Neural crest cell (in vitro differentiated cells): Measurements from ENCODE around the gene PEX19. TPM values are rescaled to one million over a fixed set of nuclear protein-coding genes. Genes with fewer than 3 reads are reported as not detected.
A peak's percentile ranks its signal among the peaks of the same experiment; 100 is the strongest.
"Not testable (repeated sequence)": the region's sequence is repeated elsewhere in the genome, so short reads cannot be mapped to it uniquely, and the experiment has no call there.

Source experiments
- DNase-seq: peaks from one replicate; pipeline ENCODE4 v3.0.0; 2021; ENCODE audit warnings: low read depth, mixed read lengths, low spot score
- H3K27ac Mint-ChIP-seq: one replicate; pipeline ENCODE4 v1.8.0; 2021; ENCODE audit warnings: mild to moderate bottlenecking, mixed read lengths; ENCODE audit not compliant: unreplicated experiment
- H3K27me3 Mint-ChIP-seq: 2 replicates; pipeline ENCODE4 v1.8.0; 2021; ENCODE audit warnings: low read depth, mild to moderate bottlenecking, mixed read lengths
- H3K36me3 Mint-ChIP-seq: 2 replicates; pipeline ENCODE4 v1.8.0; 2021; ENCODE audit warnings: low read depth, mild to moderate bottlenecking, mixed read lengths
- H3K4me1 Mint-ChIP-seq: 2 replicates; pipeline ENCODE4 v1.8.0; 2021; ENCODE audit warnings: mixed read lengths
- H3K4me3 Mint-ChIP-seq: one replicate; pipeline ENCODE4 v1.8.0; 2021; ENCODE audit warnings: mild to moderate bottlenecking, mixed read lengths
- H3K9me3 Mint-ChIP-seq: 2 replicates; pipeline ENCODE4 v1.8.0; 2021; ENCODE audit warnings: mixed read lengths
- CTCF ChIP-seq: fragments of 200-600 bp; sonication (generic); conservative IDR thresholded peaks from 2 replicates; pipeline ENCODE4 v1.5.0; 2021; ENCODE audit warnings: antibody characterized with exemption, mild to moderate bottlenecking
- total RNA-seq: library from RNA; stranded (reverse); gene quantifications from 2 replicates; pipeline ENCODE4 v1.2.1, GENCODE V29; 2021

Gene PEX19
- total RNA-seq, 1 donor from 2014 or later = 85.5 TPM

DNA sequence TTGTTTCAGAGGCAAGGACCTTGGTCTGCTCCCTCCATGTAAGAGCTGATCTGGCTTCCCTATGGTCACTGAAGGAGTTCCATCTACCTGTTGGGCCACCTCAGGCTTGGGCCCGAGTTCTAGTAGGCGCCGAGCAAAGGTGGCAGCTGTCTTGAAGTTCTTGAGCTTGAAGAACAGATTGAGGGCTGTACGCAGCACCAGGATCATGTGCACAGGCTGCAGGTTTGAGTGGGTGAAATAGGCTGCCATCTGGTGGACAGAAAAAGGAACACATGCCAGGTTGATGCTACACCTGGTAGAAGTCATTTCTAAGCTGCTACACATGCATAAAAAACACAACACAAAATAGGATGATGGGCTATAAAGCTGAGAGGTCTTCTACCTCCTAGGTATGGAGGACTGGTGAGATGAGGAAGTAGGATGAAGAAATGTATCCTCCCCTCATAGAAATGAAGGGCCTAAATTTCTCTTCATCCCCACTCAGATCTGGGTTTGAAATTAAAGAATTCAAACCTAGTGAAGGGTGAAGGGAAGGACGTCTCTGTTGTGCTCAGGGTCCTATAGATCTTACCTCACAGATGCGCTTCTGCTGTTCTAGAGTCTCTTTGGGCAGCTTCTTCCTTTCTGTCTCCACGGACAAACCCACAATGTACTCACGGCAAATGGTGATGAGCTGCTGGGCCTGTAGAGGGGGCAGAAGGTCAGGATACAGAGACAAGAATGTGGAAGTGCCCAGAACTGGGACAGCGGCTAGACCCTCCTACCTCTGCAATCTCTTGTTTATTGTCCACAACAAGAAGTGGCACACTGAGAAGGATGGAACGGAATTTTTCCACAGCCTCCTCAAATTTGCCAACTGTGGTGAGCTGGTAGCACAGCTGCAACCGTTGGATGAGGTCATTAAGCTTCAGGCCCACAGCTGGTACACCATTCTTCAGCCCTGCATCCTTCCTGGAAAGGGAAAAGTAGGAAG, 6.6 kb upstream of the PEX19 start:
- no peaks in the 10 kb centered on the region for H3K9me3 Mint-ChIP-seq
- peak; percentile 90 for TF ChIP-seq CTCF
- H3K27me3 Mint-ChIP-seq = no peaks in the 10 kb centered on the region
- H3K36me3 Mint-ChIP-seq = peaks cover 24% of the 10 kb centered on the region
- H3K4me1 Mint-ChIP-seq = no peaks in the 10 kb centered on the region
- DNase-seq = peak; percentile 43
- peak overlapping the region; percentile 31 for H3K4me3 Mint-ChIP-seq
- H3K27ac Mint-ChIP-seq = no peak overlapping the region

- not testable (repeated sequence) for H3K27ac Mint-ChIP-seq, H3K9me3 Mint-ChIP-seq, H3K27me3 Mint-ChIP-seq, DNase-seq, H3K4me3 Mint-ChIP-seq
- Mint-ChIP-seq H3K36me3 (peaks cover 13% of the 10 kb centered on the region), H3K4me1 (peaks cover 24% of the 10 kb centered on the region)
Measured at GRCh38 chr1:160287769-160288168, 2.8 kb upstream of the PEX19 start.

GRCh38 chr1:160285506-160285905, 573 bp upstream of the PEX19 start:
- H3K36me3 Mint-ChIP-seq = peaks cover 8% of the 10 kb centered on the region
- H3K9me3 Mint-ChIP-seq = no peaks in the 10 kb centered on the region
- peaks cover 24% of the 10 kb centered on the region for H3K4me1 Mint-ChIP-seq
- no peak overlapping the region for H3K27ac Mint-ChIP-seq
- H3K4me3 Mint-ChIP-seq = peak overlapping the region; percentile 99
- no peaks in the 10 kb centered on the region for H3K27me3 Mint-ChIP-seq
- no peak for TF ChIP-seq CTCF
- DNase-seq = no peak

GRCh38 chr1:160284220-160284781, 632 bp downstream of the PEX19 start:
- Mint-ChIP-seq H3K36me3 (peaks cover 4% of the 10 kb centered on the region), H3K9me3 (no peaks in the 10 kb centered on the region), H3K4me1 (peaks cover 24% of the 10 kb centered on the region), H3K4me3 (peak overlapping the region; percentile 99), H3K27ac (peak overlapping the region; percentile 83), H3K27me3 (no peaks in the 10 kb centered on the region)
- DNase-seq = peak; percentile 8
- no peak for TF ChIP-seq CTCF

GRCh38 chr1:160282807-160283206, 2.1 kb downstream of the PEX19 start:
- TF ChIP-seq CTCF = no peak
- H3K9me3 Mint-ChIP-seq = no peaks in the 10 kb centered on the region
- DNase-seq = no peak
- H3K27ac Mint-ChIP-seq = no peak overlapping the region
- H3K36me3 Mint-ChIP-seq = peaks cover 4% of the 10 kb centered on the region
- no peaks in the 10 kb centered on the region for H3K27me3 Mint-ChIP-seq
- H3K4me3 Mint-ChIP-seq = peak overlapping the region; percentile 99
- H3K4me1 Mint-ChIP-seq = peaks cover 24% of the 10 kb centered on the region

GRCh38 chr1:160277987-160278386, 6.9 kb downstream of the PEX19 start:
- H3K36me3 Mint-ChIP-seq = peaks cover 7% of the 10 kb centered on the region
- no peak for TF ChIP-seq CTCF
- no peaks in the 10 kb centered on the region for H3K27me3 Mint-ChIP-seq
- no peaks in the 10 kb centered on the region for H3K9me3 Mint-ChIP-seq
- H3K27ac Mint-ChIP-seq = no peak overlapping the region
- H3K4me1 Mint-ChIP-seq = no peaks in the 10 kb centered on the region
- DNase-seq = no peak
- no peak overlapping the region for H3K4me3 Mint-ChIP-seq
